ENCODE data around the gene FNDC10. TPM values are rescaled to one million over a fixed set of nuclear protein-coding genes. Genes with fewer than 3 reads are reported as not detected.
A peak's percentile ranks its signal among the peaks of the same experiment; 100 is the strongest.

Gene FNDC10
- total and polyA plus RNA-seq, 3 experiments from 2014 or later: 1.1 to 3.1 (median 2.9) TPM

DNA sequence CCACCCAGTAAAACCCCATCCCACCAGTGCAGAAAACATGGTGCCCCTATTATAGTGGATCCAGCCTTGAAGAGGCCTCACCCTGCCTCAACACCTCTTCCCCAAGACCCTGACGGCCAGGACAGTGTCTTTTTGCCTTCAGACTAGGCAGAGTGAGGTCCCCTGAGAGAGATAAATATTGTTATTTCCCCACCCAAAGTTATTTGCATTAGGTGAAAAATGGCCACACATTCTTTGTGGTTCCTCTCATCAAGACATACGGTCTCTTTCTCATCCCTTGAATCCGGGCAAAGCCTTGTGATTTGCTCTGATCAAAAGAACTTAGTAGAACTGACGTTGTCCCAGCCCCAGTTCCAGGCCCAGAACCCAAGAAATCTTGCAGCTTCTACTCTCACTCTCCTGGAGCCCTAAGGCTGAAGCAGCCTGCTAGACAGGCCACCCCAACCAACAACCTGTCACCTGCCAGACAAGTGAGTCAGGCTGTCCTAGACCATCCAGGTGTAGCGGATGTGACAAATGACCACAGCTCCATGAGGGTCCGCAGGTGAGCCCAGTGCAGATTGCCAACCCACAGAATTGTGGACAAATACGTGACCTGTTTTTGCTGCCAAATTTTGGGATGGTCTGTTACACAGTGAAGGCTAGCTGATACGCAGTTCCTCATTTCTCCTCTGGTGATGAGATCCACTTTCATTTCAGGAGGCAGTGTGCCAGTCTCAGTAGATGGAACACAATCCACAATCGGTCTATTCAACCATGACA, 17.2 kb downstream of the FNDC10 start:
- H3K27me3 ChIP-seq (ENCODE audit: insufficient read depth, low read length, poor library complexity, severe bottlenecking): no peaks in the 10 kb centered on the region
- Mint-ChIP-seq H3K4me1 (no peaks in the 10 kb centered on the region), H3K27me3 (peaks cover 5 to 34% of the 10 kb centered on the region in 2 donors), H3K9me3 (no peaks in the 10 kb centered on the region), H3K36me3 (no peaks in the 10 kb centered on the region), H3K4me3 (no peak overlapping the region), H3K27ac (no peak overlapping the region)
- H3K36me3 ChIP-seq (ENCODE audit: insufficient read depth, low read length): no peaks in the 10 kb centered on the region
- H3K9me3 ChIP-seq (ENCODE audit: low read length): no peaks in the 10 kb centered on the region
- DNase-seq: no peak
- CTCF ChIA-PET: interaction anchor here (1.3 kb wide), 1 partner anchor 16 kb away, joined by 3 read pairs; no protein-coding TSS in a partner anchor
- no peak overlapping the region for H3K27ac ChIP-seq (ENCODE audit: low read depth, low read length)
- no peak overlapping the region for H3K4me3 ChIP-seq (ENCODE audit: low read length)
- POLR2A ChIA-PET: interaction anchor here (0.5 kb wide), 1 partner anchor 17 kb away, joined by 3 read pairs; no protein-coding TSS in a partner anchor
- no peaks in the 10 kb centered on the region for H3K4me1 ChIP-seq (ENCODE audit: insufficient read depth, low read length)

DNA sequence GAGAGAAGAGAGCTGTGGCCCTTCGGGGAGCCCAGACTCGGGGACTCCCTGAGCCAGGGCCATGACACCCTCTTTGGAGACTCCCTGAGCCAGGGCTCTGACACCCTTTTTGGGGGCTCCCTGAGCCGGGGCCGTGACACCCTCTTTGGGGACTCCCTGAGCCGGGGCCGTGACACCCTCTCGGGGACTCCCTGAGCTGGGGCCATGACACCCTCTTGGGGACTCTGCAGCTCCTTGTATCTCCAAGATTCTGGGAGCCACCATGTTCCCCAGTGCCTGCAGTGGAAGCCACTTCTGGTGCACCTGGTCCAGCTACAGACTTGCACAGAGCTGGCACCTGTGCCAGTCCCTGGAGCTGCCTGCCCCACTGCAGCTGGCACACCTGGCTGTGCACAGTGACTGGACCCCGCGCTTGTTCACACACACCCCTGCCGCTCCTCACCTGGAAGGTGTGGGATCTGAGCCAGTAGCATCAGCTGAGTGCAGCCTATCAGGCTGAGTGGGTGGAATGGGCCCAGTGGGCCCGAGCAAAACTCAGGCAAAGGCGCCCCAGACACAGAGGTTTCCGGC, 21.5 kb downstream of the FNDC10 start:
- H3K4me1 ChIP-seq (ENCODE audit: insufficient read depth, low read length): peaks cover 7% of the 10 kb centered on the region
- H3K9me3 ChIP-seq (ENCODE audit: low read length): no peaks in the 10 kb centered on the region
- no peak overlapping the region for H3K4me3 ChIP-seq (ENCODE audit: low read length)
- no peak for DNase-seq
- H3K4me3 Mint-ChIP-seq: peak overlapping the region in 1 of 7 donors; percentile 13
- no peaks in the 10 kb centered on the region for H3K27me3 ChIP-seq (ENCODE audit: insufficient read depth, low read length, poor library complexity, severe bottlenecking)
- peaks cover 0 to 3% (median 0%) of the 10 kb centered on the region in 5 donors for H3K9me3 Mint-ChIP-seq
- H3K36me3 ChIP-seq (ENCODE audit: insufficient read depth, low read length): no peaks in the 10 kb centered on the region
- CTCF ChIA-PET: interaction anchor here (0.8 to 2.5 kb wide), 2 partner anchors 10 to 36 kb away, joined by 3 to 6 read pairs; partner anchors contain the start of gene MIB2
- H3K36me3 Mint-ChIP-seq: peaks cover 0 to 11% (median 0%) of the 10 kb centered on the region in 3 donors
- H3K27me3 Mint-ChIP-seq: peaks cover 12 to 24% of the 10 kb centered on the region in 2 donors
- H3K27ac Mint-ChIP-seq: peak overlapping the region in 1 of 8 donors; percentile 67
- POLR2A ChIA-PET: interaction anchor here (1.1 kb wide), 1 partner anchor 37 kb away, joined by 3 read pairs; no protein-coding TSS in a partner anchor
- peaks cover 9 to 18% (median 16%) of the 10 kb centered on the region in 3 donors for H3K4me1 Mint-ChIP-seq
- H3K27ac ChIP-seq (ENCODE audit: low read depth, low read length): no peak overlapping the region

DNA sequence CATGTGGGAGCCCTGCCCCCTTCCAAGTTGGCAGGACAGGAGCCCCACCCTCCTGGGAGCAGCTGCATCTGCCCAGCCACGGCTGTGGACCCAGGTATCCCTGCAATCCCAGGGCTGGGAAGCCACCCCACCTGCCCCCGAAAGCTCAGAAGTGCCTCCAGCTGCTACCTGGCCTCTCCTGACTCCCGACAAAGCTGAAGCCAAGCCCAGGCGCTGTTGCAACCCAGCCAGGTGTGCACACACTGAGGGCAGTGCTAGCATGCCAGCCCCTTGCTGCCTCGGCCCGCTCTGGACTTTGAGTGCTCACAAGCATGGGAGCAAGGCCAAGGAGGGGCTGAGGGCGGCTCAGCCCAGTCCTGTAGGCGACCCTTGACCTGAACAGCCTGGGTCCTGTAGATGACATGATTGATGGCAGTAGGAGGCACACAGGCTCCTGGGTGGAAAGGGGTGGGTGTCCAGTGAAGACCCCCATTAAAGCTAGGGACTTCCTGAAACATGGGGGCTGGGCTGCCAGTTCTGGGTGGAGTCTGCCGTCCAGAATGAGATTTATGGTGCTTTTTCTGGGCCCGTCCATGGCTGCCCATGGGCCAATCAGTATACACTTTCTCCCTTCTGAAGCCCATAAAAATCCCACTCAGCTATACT, 22.4 kb downstream of the FNDC10 start:
- POLR2A ChIA-PET: interaction anchor here (1.1 kb wide), 1 partner anchor 38 kb away, joined by 3 read pairs; no protein-coding TSS in a partner anchor

DNA sequence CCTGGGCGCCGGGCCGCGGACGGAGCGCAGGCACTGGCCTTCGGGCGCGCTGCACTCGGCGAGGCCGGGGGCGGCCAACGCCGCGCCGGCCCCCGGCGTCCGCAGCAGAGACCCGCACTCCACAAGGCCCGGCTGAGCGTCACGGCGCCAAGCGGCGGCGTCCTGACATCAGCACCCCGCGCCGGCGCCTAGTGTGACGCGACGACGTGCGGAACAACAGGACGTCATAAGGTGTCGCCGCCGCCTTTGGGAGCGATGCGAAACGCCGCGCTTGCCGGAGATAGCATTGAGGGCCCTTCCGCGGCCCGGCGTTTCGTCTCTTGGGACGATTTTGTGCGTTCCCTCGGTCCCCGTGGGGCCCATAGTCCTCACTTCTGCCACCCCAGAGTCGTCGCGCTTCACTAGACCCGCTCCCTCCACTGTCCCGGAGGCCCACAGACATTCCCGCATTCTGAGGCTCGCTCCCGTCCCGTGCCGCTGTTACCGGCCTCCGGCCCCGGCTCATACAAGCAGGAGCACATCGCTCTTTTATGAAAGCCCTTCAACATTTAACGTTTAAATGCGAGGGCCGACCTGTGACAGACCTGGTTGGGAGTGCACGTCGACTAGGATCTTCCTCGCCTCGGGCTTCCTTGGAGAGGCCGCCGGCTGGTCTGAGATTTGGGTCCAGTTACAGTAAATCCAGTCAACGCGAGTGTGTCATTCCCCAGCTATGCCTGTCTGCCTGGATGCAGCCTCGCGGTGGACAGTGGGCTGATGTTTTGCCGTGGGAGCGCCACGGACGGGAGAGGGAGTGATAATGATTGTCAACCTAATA, 25.0 kb downstream of the FNDC10 start, which contains the start of gene SSU72:
Gene SSU72, minus strand, starts transcription at position 143 of the 817 bp plus-strand sequence. CDS start 306 bp downstream, outside the sequence.
- peak within 1 kb of the TSS; percentile 96 to 99 (median 97) for H3K4me3 Mint-ChIP-seq
- Histone ChIP-seq H3K9me3 (ENCODE audit: low read length) (no peaks in the 10 kb centered on the region), H3K27ac (ENCODE audit: low read depth, low read length) (peak within 1 kb of the TSS; percentile 98), H3K4me1 (ENCODE audit: insufficient read depth, low read length) (peaks cover 25% of the 10 kb centered on the region), H3K27me3 (ENCODE audit: insufficient read depth, low read length, poor library complexity, severe bottlenecking) (no peaks in the 10 kb centered on the region), H3K4me3 (ENCODE audit: low read length) (peak within 1 kb of the TSS; percentile 80), H3K36me3 (ENCODE audit: insufficient read depth, low read length) (peaks cover 6% of the 10 kb centered on the region)
- peaks cover 25 to 43% (median 31%) of the 10 kb centered on the region in 3 donors for H3K4me1 Mint-ChIP-seq
- CTCF ChIA-PET: no interaction called here
- peaks cover 0 to 26% (median 6%) of the 10 kb centered on the region in 3 donors for H3K36me3 Mint-ChIP-seq
- POLR2A ChIA-PET: interaction anchor here (1.0 kb wide), 2 partner anchors 39 to 55 kb away, joined by 3 to 5 read pairs; no protein-coding TSS in a partner anchor
- H3K27me3 Mint-ChIP-seq: peaks cover 0 to 10% of the 10 kb centered on the region in 2 donors
- DNase-seq: peak; percentile 89 to 95 (median 92)
- peaks cover 0 to 3% (median 0%) of the 10 kb centered on the region in 5 donors for H3K9me3 Mint-ChIP-seq
- H3K27ac Mint-ChIP-seq: peak within 1 kb of the TSS; percentile 99 to 100 (median 100)

More for the DNA sequence above, 22.4 kb downstream of the FNDC10 start:
- H3K9me3 ChIP-seq (ENCODE audit: low read length): no peaks in the 10 kb centered on the region
- H3K4me3 Mint-ChIP-seq: no peak overlapping the region
- CTCF ChIA-PET: interaction anchor here (2.5 kb wide), 1 partner anchor 37 kb away, joined by 6 read pairs; the partner anchor contains the start of gene MIB2
- peaks cover 0 to 3% (median 0%) of the 10 kb centered on the region in 5 donors for H3K9me3 Mint-ChIP-seq
- peaks cover 11 to 26% (median 19%) of the 10 kb centered on the region in 3 donors for H3K4me1 Mint-ChIP-seq
- H3K4me1 ChIP-seq (ENCODE audit: insufficient read depth, low read length): peaks cover 17% of the 10 kb centered on the region
- peaks cover 12 to 16% of the 10 kb centered on the region in 2 donors for H3K27me3 Mint-ChIP-seq
- no peak overlapping the region for H3K27ac ChIP-seq (ENCODE audit: low read depth, low read length)
- H3K27ac Mint-ChIP-seq: peak overlapping the region in 1 of 8 donors; percentile 67
- H3K27me3 ChIP-seq (ENCODE audit: insufficient read depth, low read length, poor library complexity, severe bottlenecking): no peaks in the 10 kb centered on the region
- H3K36me3 ChIP-seq (ENCODE audit: insufficient read depth, low read length): no peaks in the 10 kb centered on the region
- no peak overlapping the region for H3K4me3 ChIP-seq (ENCODE audit: low read length)
- no peak for DNase-seq
- H3K36me3 Mint-ChIP-seq: peaks cover 0 to 13% (median 0%) of the 10 kb centered on the region in 3 donors

DNA sequence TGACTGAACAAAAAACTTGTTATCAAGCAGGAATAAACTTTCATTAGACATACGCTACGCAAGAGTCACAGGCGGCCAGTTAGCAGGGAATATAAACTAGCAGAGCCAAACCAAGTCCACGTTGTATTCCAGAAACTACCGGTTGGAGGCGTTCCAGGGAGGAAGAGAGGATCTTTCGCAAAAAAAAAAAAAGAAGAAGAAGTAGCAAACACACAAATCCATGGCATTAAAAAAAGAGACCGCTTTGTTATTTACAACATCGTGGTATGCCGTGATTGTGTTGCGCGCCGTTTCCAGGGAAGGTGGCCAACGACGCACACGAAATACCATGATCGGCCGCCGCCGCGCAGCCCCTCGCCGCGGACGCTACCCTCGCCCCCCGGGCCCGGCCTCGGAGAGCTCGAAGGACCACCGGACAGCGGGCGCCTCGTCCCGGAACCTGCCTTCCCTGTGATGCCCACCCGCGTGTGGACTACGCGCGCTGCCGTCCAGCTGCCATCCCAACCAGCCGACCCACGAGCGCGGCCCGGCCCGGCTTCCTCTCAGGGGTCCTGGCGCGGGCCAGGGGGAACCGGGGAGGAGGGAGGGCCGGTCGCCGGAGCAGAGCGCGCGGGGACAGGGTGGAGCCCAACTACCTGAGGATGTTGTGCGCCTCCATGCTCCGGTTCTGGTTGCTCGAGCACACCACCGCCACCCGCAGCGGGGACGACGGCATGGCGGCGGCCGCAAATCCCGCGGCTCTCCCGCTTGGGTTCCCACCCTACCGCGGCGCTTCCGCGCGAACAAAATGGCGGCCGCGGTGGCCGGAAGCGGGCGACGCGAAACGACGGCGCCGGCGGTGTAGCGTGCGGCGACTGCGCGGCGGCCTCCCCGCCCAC, 25.9 kb downstream of the FNDC10 start:
- H3K27me3 ChIP-seq (ENCODE audit: insufficient read depth, low read length, poor library complexity, severe bottlenecking): no peaks in the 10 kb centered on the region
- peaks cover 32 to 52% (median 40%) of the 10 kb centered on the region in 3 donors for H3K4me1 Mint-ChIP-seq
- H3K9me3 ChIP-seq (ENCODE audit: low read length): no peaks in the 10 kb centered on the region
- H3K27me3 Mint-ChIP-seq: peaks cover 0 to 10% of the 10 kb centered on the region in 2 donors
- peaks cover 33% of the 10 kb centered on the region for H3K4me1 ChIP-seq (ENCODE audit: insufficient read depth, low read length)
- ChIA-PET POLR2A (interaction anchor here (0.6 to 1.1 kb wide), 4 partner anchors 39 to 56 kb away, joined by 3 to 6 read pairs (median 4); partner anchors contain the start of gene MIB2), CTCF (no interaction called here)
- peak overlapping the region; percentile 98 for H3K27ac ChIP-seq (ENCODE audit: low read depth, low read length)
- peaks cover 0 to 3% (median 0%) of the 10 kb centered on the region in 5 donors for H3K9me3 Mint-ChIP-seq
- peak overlapping the region; percentile 98 to 100 (median 100) for H3K27ac Mint-ChIP-seq
- H3K4me3 ChIP-seq (ENCODE audit: low read length): peak overlapping the region; percentile 80
- H3K36me3 Mint-ChIP-seq: peaks cover 0 to 34% (median 6%) of the 10 kb centered on the region in 3 donors
- DNase-seq: peak in 4 of 5 donors; percentile 67 to 85 (median 76)
- peaks cover 10% of the 10 kb centered on the region for H3K36me3 ChIP-seq (ENCODE audit: insufficient read depth, low read length)
- peak overlapping the region; percentile 92 to 99 (median 96) for H3K4me3 Mint-ChIP-seq

DNA sequence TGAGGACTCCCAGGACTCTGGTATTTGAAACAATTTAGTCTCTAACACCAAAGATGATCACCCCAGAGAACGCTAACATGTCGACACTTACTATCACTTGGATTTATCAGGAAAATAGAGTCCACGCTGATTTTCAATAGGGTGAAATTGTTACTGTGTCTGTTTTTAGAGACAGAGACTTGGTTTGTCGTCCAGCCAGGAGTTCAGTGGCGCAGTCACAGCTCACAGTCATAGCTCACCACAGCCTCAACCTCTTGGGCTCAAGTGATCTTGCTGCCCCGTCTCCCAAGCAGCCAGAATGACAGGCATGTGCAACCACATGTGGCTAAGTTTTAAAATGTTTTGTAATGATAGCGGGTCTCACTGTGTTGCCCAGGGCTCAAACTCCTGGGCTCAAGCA, 30.6 kb downstream of the FNDC10 start:
- H3K9me3 Mint-ChIP-seq: peaks cover 0 to 3% (median 0%) of the 10 kb centered on the region in 5 donors

More for the DNA sequence above, 30.6 kb downstream of the FNDC10 start:
- no peaks in the 10 kb centered on the region for H3K9me3 ChIP-seq (ENCODE audit: low read length)
- H3K27me3 Mint-ChIP-seq: peaks cover 0 to 7% of the 10 kb centered on the region in 2 donors
- DNase-seq: no peak
- peaks cover 44 to 76% (median 52%) of the 10 kb centered on the region in 3 donors for H3K4me1 Mint-ChIP-seq
- CTCF ChIA-PET: interaction anchor here (1.3 kb wide), 1 partner anchor 25 kb away, joined by 3 read pairs; no protein-coding TSS in a partner anchor
- no peaks in the 10 kb centered on the region for H3K27me3 ChIP-seq (ENCODE audit: insufficient read depth, low read length, poor library complexity, severe bottlenecking)
- H3K27ac Mint-ChIP-seq: peak overlapping the region in 6 of 8 donors; percentile 49 to 90 (median 70)
- peak overlapping the region in 4 of 7 donors; percentile 38 to 58 (median 46) for H3K4me3 Mint-ChIP-seq
- peaks cover 6 to 56% (median 13%) of the 10 kb centered on the region in 3 donors for H3K36me3 Mint-ChIP-seq
- peaks cover 46% of the 10 kb centered on the region for H3K4me1 ChIP-seq (ENCODE audit: insufficient read depth, low read length)
- H3K27ac ChIP-seq (ENCODE audit: low read depth, low read length): no peak overlapping the region
- peaks cover 19% of the 10 kb centered on the region for H3K36me3 ChIP-seq (ENCODE audit: insufficient read depth, low read length)
- H3K4me3 ChIP-seq (ENCODE audit: low read length): no peak overlapping the region
- POLR2A ChIA-PET: no interaction called here

Data from CD8-positive, alpha-beta memory T cell (primary cell).